ENCODE measurements around the gene TIAM1. TPM values are rescaled to one million over a fixed set of nuclear protein-coding genes. Genes with fewer than 3 reads are reported as not detected.
A peak's percentile ranks its signal among the peaks of the same experiment; 100 is the strongest.

TIAM1 gene
- total RNA-seq, 1 donor from 2014 or later = 16.7 TPM

DNA sequence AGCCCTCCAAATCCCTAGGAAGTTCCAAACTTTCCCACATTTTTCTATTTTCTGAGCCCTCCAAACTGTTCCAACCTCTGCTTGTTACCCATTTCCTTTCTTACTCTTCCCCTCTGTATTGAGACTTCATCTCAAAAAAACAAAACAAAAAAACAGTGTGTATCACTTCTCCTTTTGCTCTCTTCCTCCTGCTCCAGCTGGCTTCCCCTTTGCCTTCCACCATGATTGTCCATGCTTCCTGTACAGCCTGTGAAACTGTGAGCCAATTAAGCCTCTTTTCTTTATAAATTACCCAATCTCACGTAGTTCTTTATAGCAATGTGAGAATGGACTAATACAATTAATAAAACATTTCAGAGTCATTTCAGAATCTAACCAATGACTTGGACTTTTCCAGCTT lies 236.2 kb downstream of the TIAM1 start:
- Mint-ChIP-seq H3K4me1 (ENCODE audit: unreplicated experiment) (peaks cover 3% of the 10 kb centered on the region), H3K9me3 (ENCODE audit: unreplicated experiment) (no peaks in the 10 kb centered on the region), H3K4me3 (ENCODE audit: unreplicated experiment) (no peak overlapping the region), H3K27ac (ENCODE audit: unreplicated experiment) (no peak overlapping the region), H3K27me3 (ENCODE audit: unreplicated experiment) (peaks cover 4% of the 10 kb centered on the region), H3K36me3 (ENCODE audit: unreplicated experiment) (no peaks in the 10 kb centered on the region)
- no peak for DNase-seq (ENCODE audit: extremely low spot score, unreplicated experiment)
- TF ChIP-seq, protein P1, sequence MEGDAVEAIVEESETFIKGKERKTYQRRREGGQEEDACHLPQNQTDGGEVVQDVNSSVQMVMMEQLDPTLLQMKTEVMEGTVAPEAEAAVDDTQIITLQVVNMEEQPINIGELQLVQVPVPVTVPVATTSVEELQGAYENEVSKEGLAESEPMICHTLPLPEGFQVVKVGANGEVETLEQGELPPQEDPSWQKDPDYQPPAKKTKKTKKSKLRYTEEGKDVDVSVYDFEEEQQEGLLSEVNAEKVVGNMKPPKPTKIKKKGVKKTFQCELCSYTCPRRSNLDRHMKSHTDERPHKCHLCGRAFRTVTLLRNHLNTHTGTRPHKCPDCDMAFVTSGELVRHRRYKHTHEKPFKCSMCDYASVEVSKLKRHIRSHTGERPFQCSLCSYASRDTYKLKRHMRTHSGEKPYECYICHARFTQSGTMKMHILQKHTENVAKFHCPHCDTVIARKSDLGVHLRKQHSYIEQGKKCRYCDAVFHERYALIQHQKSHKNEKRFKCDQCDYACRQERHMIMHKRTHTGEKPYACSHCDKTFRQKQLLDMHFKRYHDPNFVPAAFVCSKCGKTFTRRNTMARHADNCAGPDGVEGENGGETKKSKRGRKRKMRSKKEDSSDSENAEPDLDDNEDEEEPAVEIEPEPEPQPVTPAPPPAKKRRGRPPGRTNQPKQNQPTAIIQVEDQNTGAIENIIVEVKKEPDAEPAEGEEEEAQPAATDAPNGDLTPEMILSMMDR (IDR thresholded peaks at IDR 0.05) = no peak

DNA sequence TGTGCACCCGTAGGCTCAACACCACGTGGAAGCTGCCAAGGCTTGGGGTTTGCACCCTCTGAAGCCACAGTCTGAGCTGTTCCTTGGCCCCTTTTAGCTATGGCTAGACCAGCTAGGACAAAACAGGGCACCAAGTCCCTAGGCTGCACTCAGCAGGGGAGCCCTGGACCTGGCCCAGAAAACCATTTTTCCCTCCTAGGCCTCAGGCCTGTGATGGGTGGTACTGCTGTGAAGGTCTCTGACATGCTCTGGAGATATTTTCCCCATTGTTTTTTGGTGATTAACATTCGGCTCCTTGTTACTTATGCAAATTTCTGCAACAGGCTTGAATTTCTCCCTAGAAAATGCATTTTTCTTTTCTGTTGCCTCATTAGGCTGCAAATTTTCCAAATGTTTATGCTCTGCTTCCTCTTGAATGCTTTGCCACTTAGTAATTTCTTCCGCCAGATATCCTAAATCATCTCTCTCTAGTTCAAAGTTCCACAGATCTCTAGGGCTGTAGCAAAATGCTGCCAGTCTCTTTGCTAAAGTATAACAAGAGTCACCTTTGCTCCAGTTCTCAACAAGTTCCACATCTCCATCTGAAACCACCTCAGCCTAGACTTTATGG lies 236.8 kb downstream of the TIAM1 start:
- Mint-ChIP-seq H3K4me3 (ENCODE audit: unreplicated experiment) (no peak overlapping the region), H3K27ac (ENCODE audit: unreplicated experiment) (no peak overlapping the region), H3K9me3 (ENCODE audit: unreplicated experiment) (no peaks in the 10 kb centered on the region), H3K36me3 (ENCODE audit: unreplicated experiment) (no peaks in the 10 kb centered on the region), H3K4me1 (ENCODE audit: unreplicated experiment) (peaks cover 3% of the 10 kb centered on the region), H3K27me3 (ENCODE audit: unreplicated experiment) (peaks cover 9% of the 10 kb centered on the region)
- TF ChIP-seq, protein P1 (IDR thresholded peaks at IDR 0.05) = no peak
- DNase-seq (ENCODE audit: extremely low spot score, unreplicated experiment) = no peak

DNA sequence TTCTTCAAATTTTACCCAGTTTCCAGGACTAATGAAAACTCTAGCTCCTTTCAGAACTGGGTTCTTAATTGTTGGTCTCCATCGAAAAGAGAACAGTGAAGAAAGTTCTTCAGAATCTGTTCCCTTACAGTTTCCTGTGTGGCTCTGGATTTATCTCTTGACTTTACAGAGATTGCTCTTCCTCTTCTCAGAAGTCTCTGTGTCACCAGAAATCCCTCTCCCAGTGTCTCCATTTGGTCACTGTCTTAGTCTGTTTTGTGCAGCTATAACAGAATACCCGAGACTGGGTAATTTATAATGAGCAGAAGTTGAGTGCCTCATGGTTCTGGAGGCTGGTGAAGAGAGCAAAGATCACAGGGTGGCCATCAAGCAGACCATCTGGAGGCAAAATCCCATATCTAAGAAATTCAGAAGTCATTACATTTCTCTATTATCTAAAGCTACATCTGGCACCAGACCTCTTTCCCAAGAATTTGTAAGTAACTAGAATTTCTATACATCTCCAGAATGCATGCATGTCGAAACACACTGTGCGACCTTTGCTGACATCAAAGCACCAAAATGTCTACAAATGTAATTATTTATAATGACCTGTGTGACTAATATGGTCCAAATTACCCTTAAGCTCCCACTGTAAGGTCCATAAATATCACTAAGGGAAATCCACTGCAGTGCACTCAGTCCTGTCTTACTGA lies 240.3 kb downstream of the TIAM1 start:
- Mint-ChIP-seq H3K36me3 (ENCODE audit: unreplicated experiment) (no peaks in the 10 kb centered on the region), H3K4me1 (ENCODE audit: unreplicated experiment) (no peaks in the 10 kb centered on the region), H3K9me3 (ENCODE audit: unreplicated experiment) (no peaks in the 10 kb centered on the region), H3K27ac (ENCODE audit: unreplicated experiment) (no peak overlapping the region), H3K27me3 (ENCODE audit: unreplicated experiment) (peaks cover 13% of the 10 kb centered on the region), H3K4me3 (ENCODE audit: unreplicated experiment) (no peak overlapping the region)
- TF ChIP-seq, protein P1 (IDR thresholded peaks at IDR 0.05) = no peak
- no peak for DNase-seq (ENCODE audit: extremely low spot score, unreplicated experiment)

DNA sequence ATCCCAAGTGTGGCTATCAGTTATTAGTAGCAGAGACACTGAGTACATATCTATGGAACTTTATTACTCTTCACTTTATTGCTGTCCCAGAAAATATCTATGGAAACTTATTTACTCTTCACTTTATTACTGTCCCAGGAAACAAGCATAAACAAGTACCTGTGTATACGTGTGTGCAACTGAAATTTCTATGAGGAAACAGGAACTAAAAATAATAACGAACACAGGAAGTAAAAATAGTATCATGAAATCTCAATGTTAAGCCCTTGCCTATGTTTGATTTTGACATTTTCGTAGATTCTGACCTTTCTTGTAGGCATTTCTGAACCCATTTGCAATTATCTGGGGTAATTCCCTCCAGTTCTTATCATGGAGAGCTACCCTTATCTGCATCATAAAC lies 240.9 kb downstream of the TIAM1 start:
- Mint-ChIP-seq H3K9me3 (ENCODE audit: unreplicated experiment) (no peaks in the 10 kb centered on the region), H3K4me1 (ENCODE audit: unreplicated experiment) (peaks cover 1% of the 10 kb centered on the region), H3K27me3 (ENCODE audit: unreplicated experiment) (peaks cover 15% of the 10 kb centered on the region), H3K4me3 (ENCODE audit: unreplicated experiment) (no peak overlapping the region), H3K36me3 (ENCODE audit: unreplicated experiment) (no peaks in the 10 kb centered on the region), H3K27ac (ENCODE audit: unreplicated experiment) (no peak overlapping the region)
- TF ChIP-seq, protein P1 (IDR thresholded peaks at IDR 0.05) = no peak
- no peak for DNase-seq (ENCODE audit: extremely low spot score, unreplicated experiment)

DNA sequence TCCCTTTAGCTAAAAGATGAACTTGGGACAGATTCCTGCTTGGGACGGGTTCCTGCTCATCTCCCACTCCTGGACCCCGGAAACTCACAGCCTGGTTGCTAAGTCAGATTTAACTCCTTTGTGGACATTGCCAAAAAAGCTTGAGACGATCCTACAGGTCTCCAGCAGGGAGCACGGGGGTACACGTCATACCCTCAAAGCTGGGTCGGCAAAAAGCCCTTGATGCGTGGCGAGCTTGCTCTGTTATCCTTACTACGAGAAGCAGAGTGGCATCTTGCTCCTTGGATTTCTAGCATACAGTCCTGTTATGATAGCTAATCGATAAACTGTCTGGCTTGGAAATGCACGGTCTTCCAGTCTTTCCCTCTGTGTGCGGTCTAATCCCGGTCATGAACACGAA lies 244.9 kb downstream of the TIAM1 start:
- Mint-ChIP-seq H3K4me1 (ENCODE audit: unreplicated experiment) (peaks cover 1% of the 10 kb centered on the region), H3K27me3 (ENCODE audit: unreplicated experiment) (peaks cover 23% of the 10 kb centered on the region), H3K9me3 (ENCODE audit: unreplicated experiment) (peaks cover 5% of the 10 kb centered on the region), H3K27ac (ENCODE audit: unreplicated experiment) (no peak overlapping the region), H3K36me3 (ENCODE audit: unreplicated experiment) (no peaks in the 10 kb centered on the region), H3K4me3 (ENCODE audit: unreplicated experiment) (no peak overlapping the region)
- TF ChIP-seq, protein P1 (IDR thresholded peaks at IDR 0.05) = no peak
- peak; percentile 53 for DNase-seq (ENCODE audit: extremely low spot score, unreplicated experiment)
